Measurements from ENCODE around the gene IL4.

DNA sequence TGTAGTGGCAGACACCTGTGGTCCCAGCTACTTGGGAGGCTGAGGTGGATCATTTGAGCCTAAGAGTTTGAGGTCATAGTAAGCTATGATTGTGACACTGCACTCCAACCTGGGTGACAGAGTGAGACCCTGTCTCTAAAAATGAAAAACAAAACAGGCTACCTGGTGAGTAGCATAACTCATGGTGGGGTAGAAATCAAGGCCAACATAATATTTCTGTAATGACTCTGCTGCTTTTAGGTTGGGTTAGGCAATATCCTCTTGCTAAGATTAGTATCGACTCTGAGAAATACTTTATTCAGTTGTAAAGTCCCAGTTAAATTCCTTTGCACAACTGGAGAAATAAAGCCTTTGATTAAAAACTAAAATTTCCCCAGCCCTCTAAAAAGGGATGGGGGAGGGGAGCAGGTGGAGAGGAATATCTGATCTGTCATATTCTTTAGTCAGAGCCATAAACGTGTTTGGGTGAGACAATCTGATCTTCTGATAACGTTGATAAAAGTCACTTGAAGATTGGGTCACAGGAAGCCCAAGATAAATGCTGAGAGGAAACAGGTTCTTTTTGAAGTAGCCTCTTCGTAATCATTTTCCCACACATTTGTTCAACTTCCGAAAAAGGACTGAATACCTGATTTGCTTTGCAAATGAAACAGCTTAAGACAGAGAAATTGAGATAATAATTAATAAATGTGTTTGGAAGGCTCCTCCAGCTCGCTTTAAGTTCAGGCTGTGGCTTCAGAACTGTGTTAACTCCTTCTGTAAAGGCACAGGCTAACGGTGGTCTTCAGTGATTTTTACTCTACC is 14.9 kb downstream of the IL4 start:
- TF ChIP-seq, protein P1, sequence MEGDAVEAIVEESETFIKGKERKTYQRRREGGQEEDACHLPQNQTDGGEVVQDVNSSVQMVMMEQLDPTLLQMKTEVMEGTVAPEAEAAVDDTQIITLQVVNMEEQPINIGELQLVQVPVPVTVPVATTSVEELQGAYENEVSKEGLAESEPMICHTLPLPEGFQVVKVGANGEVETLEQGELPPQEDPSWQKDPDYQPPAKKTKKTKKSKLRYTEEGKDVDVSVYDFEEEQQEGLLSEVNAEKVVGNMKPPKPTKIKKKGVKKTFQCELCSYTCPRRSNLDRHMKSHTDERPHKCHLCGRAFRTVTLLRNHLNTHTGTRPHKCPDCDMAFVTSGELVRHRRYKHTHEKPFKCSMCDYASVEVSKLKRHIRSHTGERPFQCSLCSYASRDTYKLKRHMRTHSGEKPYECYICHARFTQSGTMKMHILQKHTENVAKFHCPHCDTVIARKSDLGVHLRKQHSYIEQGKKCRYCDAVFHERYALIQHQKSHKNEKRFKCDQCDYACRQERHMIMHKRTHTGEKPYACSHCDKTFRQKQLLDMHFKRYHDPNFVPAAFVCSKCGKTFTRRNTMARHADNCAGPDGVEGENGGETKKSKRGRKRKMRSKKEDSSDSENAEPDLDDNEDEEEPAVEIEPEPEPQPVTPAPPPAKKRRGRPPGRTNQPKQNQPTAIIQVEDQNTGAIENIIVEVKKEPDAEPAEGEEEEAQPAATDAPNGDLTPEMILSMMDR (IDR thresholded peaks at IDR 0.05 in 2 of 3, conservative IDR thresholded peaks at IDR 0.05 in 1 of 3; ENCODE audit: insufficient read depth in 2 of 3, low read depth in 1 of 3, low read length in 3 of 3): no peak
- no peak for TF ChIP-seq STAT5B (CRISPR knock-in tag; IDR thresholded peaks at IDR 0.05)
- no peak for TF ChIP-seq ZNF174 (CRISPR knock-in tag; IDR thresholded peaks at IDR 0.05)
- TF ChIP-seq, protein P2, sequence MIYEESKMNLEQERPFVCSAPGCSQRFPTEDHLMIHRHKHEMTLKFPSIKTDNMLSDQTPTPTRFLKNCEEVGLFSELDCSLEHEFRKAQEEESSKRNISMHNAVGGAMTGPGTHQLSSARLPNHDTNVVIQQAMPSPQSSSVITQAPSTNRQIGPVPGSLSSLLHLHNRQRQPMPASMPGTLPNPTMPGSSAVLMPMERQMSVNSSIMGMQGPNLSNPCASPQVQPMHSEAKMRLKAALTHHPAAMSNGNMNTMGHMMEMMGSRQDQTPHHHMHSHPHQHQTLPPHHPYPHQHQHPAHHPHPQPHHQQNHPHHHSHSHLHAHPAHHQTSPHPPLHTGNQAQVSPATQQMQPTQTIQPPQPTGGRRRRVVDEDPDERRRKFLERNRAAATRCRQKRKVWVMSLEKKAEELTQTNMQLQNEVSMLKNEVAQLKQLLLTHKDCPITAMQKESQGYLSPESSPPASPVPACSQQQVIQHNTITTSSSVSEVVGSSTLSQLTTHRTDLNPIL (CRISPR knock-in tag; IDR thresholded peaks at IDR 0.05): no peak
- TF ChIP-seq NR2C1 (IDR thresholded peaks at IDR 0.05): no peak
- no peak for TF ChIP-seq NR2C1 (tag; IDR thresholded peaks at IDR 0.05)
- no peak for TF ChIP-seq STAG1 (CRISPR knock-in tag; IDR thresholded peaks at IDR 0.05; ENCODE audit: borderline replicate concordance)
- no peak for TF ChIP-seq JUNB (CRISPR knock-in tag; conservative IDR thresholded peaks at IDR 0.05)
- TF ChIP-seq BACH1 (tag; IDR thresholded peaks at IDR 0.05): no peak
- no peak for TF ChIP-seq ZZZ3 (IDR thresholded peaks at IDR 0.05)
- no peak for TF ChIP-seq SIN3A (IDR thresholded peaks at IDR 0.05; ENCODE audit: borderline replicate concordance in 2 of 2, control insufficient read depth in 1 of 2, low read depth in 2 of 2, low read length in 2 of 2)
- no peak for TF ChIP-seq NFYB (IDR thresholded peaks at IDR 0.05; ENCODE audit: extremely low read depth, insufficient read length)
- no peak for TF ChIP-seq ZNF146 (CRISPR knock-in tag; IDR thresholded peaks at IDR 0.05; ENCODE audit: unreplicated experiment)
- TF ChIP-seq E2F3 (CRISPR knock-in tag; IDR thresholded peaks at IDR 0.05): no peak
- TF ChIP-seq EZH2 (IDR thresholded peaks at IDR 0.05; ENCODE audit: borderline replicate concordance, low read depth, low read length): no peak

Data from K562 (cell line).